Loucy (cell line): Measurements from ENCODE around the gene PCED1B.

ENCODE experiments used
- EZH2phosphoT487 ChIP-seq: fragments of 200-600 bp; IDR thresholded peaks from 2 replicates; pipeline ENCODE4 v1.6.1; 2018; ENCODE audit warnings: antibody characterized with exemption, mild to moderate bottlenecking, moderate library complexity, borderline replicate concordance
- TF ChIP-seq, protein P1 (sequence below): fragments of 200-600 bp; sonication (generic); conservative IDR thresholded peaks from 2 replicates; pipeline ENCODE4 v1.5.1; 2014; ENCODE audit warnings: mild to moderate bottlenecking, antibody characterized with exemption, low read length

DNA sequence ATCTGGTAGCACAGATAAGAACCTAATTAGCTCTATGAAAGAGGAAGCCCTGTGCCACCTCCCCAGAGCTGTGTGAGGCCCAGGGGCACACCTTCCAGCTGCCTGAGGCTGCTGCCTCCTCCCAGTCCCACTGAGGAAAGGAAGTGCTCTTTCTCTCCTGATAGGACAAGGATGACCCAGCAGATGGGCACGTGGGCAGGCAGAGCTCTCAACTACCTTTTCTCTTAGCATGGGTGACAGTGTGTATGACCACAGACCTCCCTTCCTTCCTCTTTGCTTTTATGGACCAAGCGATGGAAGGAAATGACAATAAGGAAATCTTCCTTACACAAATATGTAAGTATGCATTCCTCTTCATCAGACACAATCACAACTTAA lies 127.9 kb downstream of the PCED1B start:
- TF ChIP-seq, protein P1, sequence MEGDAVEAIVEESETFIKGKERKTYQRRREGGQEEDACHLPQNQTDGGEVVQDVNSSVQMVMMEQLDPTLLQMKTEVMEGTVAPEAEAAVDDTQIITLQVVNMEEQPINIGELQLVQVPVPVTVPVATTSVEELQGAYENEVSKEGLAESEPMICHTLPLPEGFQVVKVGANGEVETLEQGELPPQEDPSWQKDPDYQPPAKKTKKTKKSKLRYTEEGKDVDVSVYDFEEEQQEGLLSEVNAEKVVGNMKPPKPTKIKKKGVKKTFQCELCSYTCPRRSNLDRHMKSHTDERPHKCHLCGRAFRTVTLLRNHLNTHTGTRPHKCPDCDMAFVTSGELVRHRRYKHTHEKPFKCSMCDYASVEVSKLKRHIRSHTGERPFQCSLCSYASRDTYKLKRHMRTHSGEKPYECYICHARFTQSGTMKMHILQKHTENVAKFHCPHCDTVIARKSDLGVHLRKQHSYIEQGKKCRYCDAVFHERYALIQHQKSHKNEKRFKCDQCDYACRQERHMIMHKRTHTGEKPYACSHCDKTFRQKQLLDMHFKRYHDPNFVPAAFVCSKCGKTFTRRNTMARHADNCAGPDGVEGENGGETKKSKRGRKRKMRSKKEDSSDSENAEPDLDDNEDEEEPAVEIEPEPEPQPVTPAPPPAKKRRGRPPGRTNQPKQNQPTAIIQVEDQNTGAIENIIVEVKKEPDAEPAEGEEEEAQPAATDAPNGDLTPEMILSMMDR: no peak
- no peak for TF ChIP-seq EZH2phosphoT487
